ENCODE measurements around the gene ADAD1. TPM values are rescaled to one million over a fixed set of nuclear protein-coding genes. Genes with fewer than 3 reads are reported as not detected.

Gene ADAD1
- total and polyA plus RNA-seq, 8 donors = not detected

DNA sequence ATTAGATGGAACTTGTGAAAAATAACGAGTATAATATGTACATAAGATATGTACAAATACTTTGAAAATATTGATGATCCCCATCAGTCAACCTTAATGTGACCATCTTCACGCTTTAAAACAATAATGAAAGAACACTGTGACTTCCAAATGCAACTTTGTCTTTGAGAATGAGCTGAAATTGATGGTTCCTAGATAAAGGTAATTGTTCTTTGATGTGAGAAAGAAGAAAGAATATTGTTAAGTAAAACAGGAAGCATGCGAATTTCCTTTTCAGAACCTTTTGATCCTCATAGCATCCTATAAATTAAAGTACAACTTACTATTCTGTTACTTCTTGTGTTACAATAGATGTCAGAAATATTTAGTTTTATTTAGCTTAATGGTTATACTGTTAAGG is 55.5 kb downstream of the ADAD1 start:
- no peak overlapping the region for H3K4me3 ChIP-seq
- no peaks in the 10 kb centered on the region for H3K27me3 ChIP-seq
- ATAC-seq (no peak), DNase-seq (no peak)
- TF ChIP-seq, protein P1, sequence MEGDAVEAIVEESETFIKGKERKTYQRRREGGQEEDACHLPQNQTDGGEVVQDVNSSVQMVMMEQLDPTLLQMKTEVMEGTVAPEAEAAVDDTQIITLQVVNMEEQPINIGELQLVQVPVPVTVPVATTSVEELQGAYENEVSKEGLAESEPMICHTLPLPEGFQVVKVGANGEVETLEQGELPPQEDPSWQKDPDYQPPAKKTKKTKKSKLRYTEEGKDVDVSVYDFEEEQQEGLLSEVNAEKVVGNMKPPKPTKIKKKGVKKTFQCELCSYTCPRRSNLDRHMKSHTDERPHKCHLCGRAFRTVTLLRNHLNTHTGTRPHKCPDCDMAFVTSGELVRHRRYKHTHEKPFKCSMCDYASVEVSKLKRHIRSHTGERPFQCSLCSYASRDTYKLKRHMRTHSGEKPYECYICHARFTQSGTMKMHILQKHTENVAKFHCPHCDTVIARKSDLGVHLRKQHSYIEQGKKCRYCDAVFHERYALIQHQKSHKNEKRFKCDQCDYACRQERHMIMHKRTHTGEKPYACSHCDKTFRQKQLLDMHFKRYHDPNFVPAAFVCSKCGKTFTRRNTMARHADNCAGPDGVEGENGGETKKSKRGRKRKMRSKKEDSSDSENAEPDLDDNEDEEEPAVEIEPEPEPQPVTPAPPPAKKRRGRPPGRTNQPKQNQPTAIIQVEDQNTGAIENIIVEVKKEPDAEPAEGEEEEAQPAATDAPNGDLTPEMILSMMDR (IDR thresholded peaks at IDR 0.05) = no peak
- no peaks in the 10 kb centered on the region for H3K9me3 ChIP-seq
- no peak overlapping the region for H3K27ac ChIP-seq
- H3K4me1 ChIP-seq = no peaks in the 10 kb centered on the region
- intact Hi-C loops (cut with DNase I) = no loop called here
- no peaks in the 10 kb centered on the region for H3K36me3 ChIP-seq

DNA sequence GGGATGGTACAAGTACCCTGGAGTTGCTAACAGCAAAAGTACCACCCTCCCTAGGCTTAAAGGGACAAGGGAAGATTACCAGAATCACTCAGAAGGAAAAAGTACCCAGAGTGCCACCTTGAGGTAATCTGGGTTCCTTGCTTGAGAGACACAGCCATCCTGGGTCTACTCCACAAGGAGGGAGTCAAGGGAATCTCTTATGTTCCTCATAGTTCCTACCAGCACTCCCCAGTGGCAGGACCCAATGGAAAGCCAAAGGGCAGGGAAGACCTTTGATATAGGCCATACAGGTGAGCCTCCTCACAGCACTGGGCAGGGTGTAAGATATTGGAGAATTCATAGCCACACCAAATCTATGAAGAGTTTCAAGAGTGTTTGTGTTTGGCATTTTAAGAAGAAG is 72.0 kb downstream of the ADAD1 start:
- TF ChIP-seq, protein P1 (IDR thresholded peaks at IDR 0.05) = no peak
- Histone ChIP-seq H3K4me3 (no peak overlapping the region), H3K4me1 (no peaks in the 10 kb centered on the region), H3K9me3 (no peaks in the 10 kb centered on the region), H3K27ac (no peak overlapping the region), H3K36me3 (no peaks in the 10 kb centered on the region), H3K27me3 (no peaks in the 10 kb centered on the region)
- ATAC-seq = peak; percentile 59
- DNase-seq = no peak
- intact Hi-C loops (cut with DNase I) = no loop called here

- no peaks in the 10 kb centered on the region for H3K36me3 ChIP-seq
- ATAC-seq = peak; percentile 59
- no peak overlapping the region for H3K4me3 ChIP-seq
These were observed 74.7 kb downstream of the ADAD1 start for GRCh38 chr4:122453384-122453995.

DNA sequence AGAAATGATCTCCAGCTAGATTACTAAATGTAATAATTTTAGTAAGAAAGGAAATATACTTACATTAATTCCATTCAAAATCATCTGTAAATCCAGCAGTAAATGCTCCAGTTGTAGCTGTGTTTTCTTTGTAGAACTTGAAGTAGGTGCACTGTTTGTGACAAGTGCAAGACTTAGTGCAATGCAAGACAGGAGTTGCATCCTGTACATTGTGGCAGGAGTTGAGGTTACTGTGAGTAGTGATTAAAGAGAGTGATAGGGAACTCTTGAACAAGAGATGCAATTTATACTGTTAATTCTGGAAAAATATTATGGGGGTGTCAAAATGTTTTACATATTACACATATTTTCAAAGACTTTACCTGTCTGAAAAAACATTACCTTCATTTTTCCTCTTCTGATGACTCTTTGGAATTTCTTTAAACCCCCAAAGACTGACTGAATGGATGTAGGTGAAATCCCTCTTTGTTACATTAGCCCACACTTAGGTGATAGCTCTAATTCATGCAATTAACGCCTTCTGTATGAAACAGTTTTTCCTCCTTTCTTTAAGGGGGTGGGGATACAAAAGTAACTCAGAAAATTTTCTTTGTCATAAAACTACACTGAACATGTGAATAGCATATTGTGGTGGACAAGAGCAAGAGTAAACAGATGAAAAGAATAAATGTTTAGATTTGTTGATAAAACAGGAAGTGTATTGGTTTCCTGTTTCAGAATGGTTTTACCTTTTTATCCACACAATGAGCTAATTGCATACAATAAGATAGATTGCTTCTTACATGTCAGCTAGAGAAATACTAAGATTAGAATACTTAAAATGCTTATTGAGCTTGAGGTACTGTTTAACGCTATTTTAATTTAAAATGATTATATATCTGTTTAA is 77.7 kb downstream of the ADAD1 start, which contains the start of gene IL2:
Gene IL2 (minus strand): TSS at position 495 of the 886 bp plus-strand sequence. CDS start 285 bp downstream, at position 210.
- TF ChIP-seq, protein P1 (IDR thresholded peaks at IDR 0.05) = no peak
- Histone ChIP-seq H3K36me3 (no peaks in the 10 kb centered on the region), H3K4me1 (no peaks in the 10 kb centered on the region), H3K4me3 (no peak within 1 kb of the TSS), H3K27me3 (no peaks in the 10 kb centered on the region), H3K27ac (no peak within 1 kb of the TSS), H3K9me3 (no peaks in the 10 kb centered on the region)
- intact Hi-C loops (cut with DNase I) = no loop called here
- DNase-seq (no peak), ATAC-seq (no peak)

More at GRCh38 chr4:122453384-122453995, 74.7 kb downstream of the ADAD1 start:
- Histone ChIP-seq H3K27ac (no peak overlapping the region), H3K27me3 (no peaks in the 10 kb centered on the region), H3K9me3 (no peaks in the 10 kb centered on the region), H3K4me1 (no peaks in the 10 kb centered on the region)
- no peak for DNase-seq
- intact Hi-C loops (cut with DNase I) = no loop called here
- TF ChIP-seq, protein P1 (IDR thresholded peaks at IDR 0.05) = no peak

DNA sequence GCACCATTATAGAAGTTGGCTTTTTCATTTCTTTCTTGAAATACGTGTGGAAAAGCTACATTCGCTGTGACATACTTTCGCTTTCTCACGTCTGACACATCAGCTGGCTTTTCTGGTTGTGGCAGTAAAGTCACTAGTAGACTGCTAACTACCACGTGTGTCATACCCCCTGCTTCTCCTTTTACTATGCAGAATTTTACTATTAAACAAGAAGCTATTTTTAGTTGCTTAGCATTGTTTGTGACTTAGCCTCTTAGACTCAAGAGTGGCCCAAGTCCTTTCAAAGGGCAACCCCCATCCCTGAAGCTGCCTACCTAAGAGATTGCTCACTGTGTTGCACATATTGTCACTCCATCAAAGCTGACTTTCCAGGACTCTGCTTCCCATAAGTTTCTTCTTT is 79.8 kb downstream of the ADAD1 start:
- H3K36me3 ChIP-seq = no peaks in the 10 kb centered on the region
- peak in 1 of 4 donors; percentile 20 for DNase-seq
- peak; percentile 81 for ATAC-seq
- H3K4me1 ChIP-seq = no peaks in the 10 kb centered on the region
- intact Hi-C loops (cut with DNase I) = no loop called here
- H3K4me3 ChIP-seq = no peak overlapping the region
- no peak overlapping the region for H3K27ac ChIP-seq
- TF ChIP-seq, protein P1 (IDR thresholded peaks at IDR 0.05) = no peak
- H3K9me3 ChIP-seq = no peaks in the 10 kb centered on the region
- no peaks in the 10 kb centered on the region for H3K27me3 ChIP-seq

All from left lung (tissue), 10 donors.